NCI-H446 treated with DMSO at 0.1 percent for 48 hours (cell line): ENCODE results near the gene TXNRD2.

Experiments used
- DNase-seq: peaks from one replicate; lab custom pipeline; 2025; lab: John Stamatoyannopoulos, UW

TXNRD2 gene

GRCh38 chr22:19862619-19863246 is 78.9 kb downstream of the TXNRD2 start:
- no peak for DNase-seq

GRCh38 chr22:19859861-19860510 is 81.6 kb downstream of the TXNRD2 start:
- no peak for DNase-seq

- DNase-seq, result no peak
These were observed 84.2 kb downstream of the TXNRD2 start for GRCh38 chr22:19857382-19857781.

- peak; percentile 58 for DNase-seq
These were observed 85.9 kb downstream of the TXNRD2 start for GRCh38 chr22:19855504-19856409.

GRCh38 chr22:19854778-19855503 is 86.7 kb downstream of the TXNRD2 start, which contains the start of the genes GNB1L and RTL10:
Gene GNB1L, minus strand, starts transcription at chr22:19854874. Its CDS starts 33,519 bp downstream, at chr22:19821355.
Gene RTL10, minus strand, starts transcription at chr22:19854874. Its CDS starts 2,613 bp downstream, at chr22:19852261.
- peak; percentile 93 for DNase-seq

GRCh38 chr22:19853879-19854777 is 87.5 kb downstream of the TXNRD2 start:
- no peak for DNase-seq

GRCh38 chr22:19853058-19853878 is 88.3 kb downstream of the TXNRD2 start:
- DNase-seq, result no peak

- no peak for DNase-seq
These were observed 89.3 kb downstream of the TXNRD2 start for GRCh38 chr22:19852177-19852781.

GRCh38 chr22:19851291-19852176 is 90.1 kb downstream of the TXNRD2 start:
- no peak for DNase-seq

GRCh38 chr22:19850763-19851109 is 90.9 kb downstream of the TXNRD2 start:
- no peak for DNase-seq

- DNase-seq, result no peak
These were observed 91.5 kb downstream of the TXNRD2 start for GRCh38 chr22:19849835-19850762.

- DNase-seq, result no peak
These were observed 93.1 kb downstream of the TXNRD2 start for GRCh38 chr22:19848298-19849224.

- DNase-seq, result no peak
These were observed 94.3 kb downstream of the TXNRD2 start for GRCh38 chr22:19847345-19847632.

- DNase-seq, result no peak
These were observed 94.8 kb downstream of the TXNRD2 start for GRCh38 chr22:19846620-19847344.

- no peak for DNase-seq
These were observed 96.4 kb downstream of the TXNRD2 start for GRCh38 chr22:19845054-19845722.
